Kidney epithelial cell (primary cell): ENCODE results near the gene TCEA2. TPM values are rescaled to one million over a fixed set of nuclear protein-coding genes. Genes with fewer than 3 reads are reported as not detected.

Experiments used
- DNase-seq: peaks from one replicate; pipeline ENCODE4 v3.0.0-alpha.2; 2010; ENCODE audit warnings: low read depth
- H3K27me3 ChIP-seq: 2 replicates; pipeline ENCODE4 v1.6.0; 2011; ENCODE audit warnings: low read length; ENCODE audit not compliant: control insufficient read depth, insufficient read depth
- H3K36me3 ChIP-seq: 2 replicates; pipeline ENCODE4 v1.5.1; 2011; ENCODE audit warnings: low read length; ENCODE audit not compliant: control insufficient read depth, insufficient read depth
- H3K4me3 ChIP-seq: 2 replicates; pipeline ENCODE4 v1.5.1; 2011; ENCODE audit warnings: low read depth, mild to moderate bottlenecking, control low read depth, low read length
- total RNA-seq: library from RNA; depleted of rRNA; stranded (reverse); fragments of >200 nt; gene quantifications from 2 replicates; pipeline ENCODE4 v1.2.3, GENCODE V29; 2015
- TF ChIP-seq, protein P1 (sequence below): IDR thresholded peaks from 2 replicates; pipeline ENCODE4 v1.5.1; 2011; ENCODE audit warnings: mild to moderate bottlenecking, moderate library complexity, low read length, control low read depth, inconsistent platforms; ENCODE audit not compliant: insufficient read depth, poor library complexity, severe bottlenecking

Gene TCEA2
- total RNA-seq, 1 donor from 2014 or later: 23.9 TPM

DNA sequence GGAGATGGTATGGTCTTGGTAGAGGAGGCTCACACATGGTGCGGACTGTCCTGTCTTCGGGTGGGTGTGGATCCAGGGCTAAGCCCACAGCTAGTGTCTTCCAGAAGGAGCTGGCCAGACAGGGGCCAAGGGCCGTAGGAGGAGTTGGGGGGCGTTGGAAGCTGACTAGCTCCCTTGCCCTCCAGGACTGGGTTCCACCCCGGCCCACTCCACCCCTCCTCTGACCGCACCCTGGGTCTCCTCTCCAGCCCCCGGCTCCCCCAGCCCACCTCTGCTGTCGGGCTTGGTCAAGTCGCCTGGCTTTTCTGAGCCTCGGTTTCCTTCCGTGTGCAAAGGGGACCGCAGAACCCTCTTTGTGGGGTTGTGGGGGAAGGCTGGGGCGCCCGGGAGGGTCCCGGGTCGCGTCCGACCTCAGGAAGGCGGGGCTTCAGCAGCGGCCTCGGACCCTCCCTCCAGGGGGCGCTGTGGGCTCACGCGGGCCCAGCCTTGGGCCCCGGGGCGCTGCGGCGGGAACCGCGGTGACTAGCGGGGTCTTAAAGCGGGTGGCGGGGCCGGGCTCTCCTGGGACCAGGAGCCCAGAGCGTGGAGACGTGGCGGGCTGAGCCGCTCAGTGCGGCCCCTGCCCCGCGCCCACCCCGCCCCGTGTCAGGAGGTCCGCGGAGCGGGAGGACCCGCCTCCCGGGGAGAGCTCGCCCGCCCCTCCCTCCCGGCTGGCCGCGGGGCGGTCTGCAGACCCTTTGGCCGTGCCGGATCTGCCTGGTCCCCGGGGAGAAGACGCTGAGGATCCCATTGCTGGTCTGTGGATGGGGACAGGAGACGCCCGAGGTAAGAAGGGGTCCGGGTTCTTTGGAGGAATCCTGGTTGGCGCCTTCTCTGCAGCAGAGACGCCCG lies 39.0 kb downstream of the TCEA2 start:
- no peaks in the 10 kb centered on the region for H3K36me3 ChIP-seq
- TF ChIP-seq, protein P1, sequence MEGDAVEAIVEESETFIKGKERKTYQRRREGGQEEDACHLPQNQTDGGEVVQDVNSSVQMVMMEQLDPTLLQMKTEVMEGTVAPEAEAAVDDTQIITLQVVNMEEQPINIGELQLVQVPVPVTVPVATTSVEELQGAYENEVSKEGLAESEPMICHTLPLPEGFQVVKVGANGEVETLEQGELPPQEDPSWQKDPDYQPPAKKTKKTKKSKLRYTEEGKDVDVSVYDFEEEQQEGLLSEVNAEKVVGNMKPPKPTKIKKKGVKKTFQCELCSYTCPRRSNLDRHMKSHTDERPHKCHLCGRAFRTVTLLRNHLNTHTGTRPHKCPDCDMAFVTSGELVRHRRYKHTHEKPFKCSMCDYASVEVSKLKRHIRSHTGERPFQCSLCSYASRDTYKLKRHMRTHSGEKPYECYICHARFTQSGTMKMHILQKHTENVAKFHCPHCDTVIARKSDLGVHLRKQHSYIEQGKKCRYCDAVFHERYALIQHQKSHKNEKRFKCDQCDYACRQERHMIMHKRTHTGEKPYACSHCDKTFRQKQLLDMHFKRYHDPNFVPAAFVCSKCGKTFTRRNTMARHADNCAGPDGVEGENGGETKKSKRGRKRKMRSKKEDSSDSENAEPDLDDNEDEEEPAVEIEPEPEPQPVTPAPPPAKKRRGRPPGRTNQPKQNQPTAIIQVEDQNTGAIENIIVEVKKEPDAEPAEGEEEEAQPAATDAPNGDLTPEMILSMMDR: peak; percentile 60
- DNase-seq: no peak
- H3K4me3 ChIP-seq: peak overlapping the region; percentile 12
- peaks cover 49% of the 10 kb centered on the region for H3K27me3 ChIP-seq

DNA sequence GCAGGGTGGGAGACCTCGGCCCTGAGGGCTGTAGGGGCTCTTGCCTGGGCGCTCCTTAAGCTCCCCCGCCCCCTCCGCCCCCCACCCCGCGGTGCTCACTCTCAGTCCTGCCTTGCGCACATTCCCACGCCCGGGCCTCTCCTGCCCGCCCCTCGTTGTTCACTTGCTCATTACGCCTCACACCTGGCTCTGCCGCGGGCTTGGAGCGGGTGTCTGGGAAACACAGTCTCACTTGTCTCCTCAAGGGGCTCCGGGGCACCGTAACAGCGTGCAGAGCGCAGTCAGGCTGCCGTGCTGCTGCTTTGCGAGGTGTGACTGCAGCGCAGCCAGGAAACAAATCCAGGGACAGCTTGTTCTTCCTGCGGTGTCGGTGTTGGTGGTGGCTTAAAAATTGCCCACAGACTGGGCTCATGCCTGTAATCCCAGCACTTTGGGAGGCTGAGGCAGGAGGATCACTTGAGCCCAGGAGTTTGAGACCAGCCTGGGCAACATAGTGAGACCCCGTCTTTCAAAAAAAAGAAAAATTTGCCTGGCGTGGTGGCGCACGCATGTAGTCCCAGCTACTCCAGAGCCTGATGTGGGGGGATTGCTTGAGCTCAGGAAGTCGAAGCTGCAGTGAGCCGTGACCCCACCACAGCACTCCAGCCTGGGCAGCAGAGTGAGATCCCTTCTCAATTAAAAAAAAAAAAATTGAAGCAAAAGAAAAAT lies 39.8 kb downstream of the TCEA2 start:
- Histone ChIP-seq H3K27me3 (peaks cover 53% of the 10 kb centered on the region), H3K4me3 (no peak overlapping the region)

DNA sequence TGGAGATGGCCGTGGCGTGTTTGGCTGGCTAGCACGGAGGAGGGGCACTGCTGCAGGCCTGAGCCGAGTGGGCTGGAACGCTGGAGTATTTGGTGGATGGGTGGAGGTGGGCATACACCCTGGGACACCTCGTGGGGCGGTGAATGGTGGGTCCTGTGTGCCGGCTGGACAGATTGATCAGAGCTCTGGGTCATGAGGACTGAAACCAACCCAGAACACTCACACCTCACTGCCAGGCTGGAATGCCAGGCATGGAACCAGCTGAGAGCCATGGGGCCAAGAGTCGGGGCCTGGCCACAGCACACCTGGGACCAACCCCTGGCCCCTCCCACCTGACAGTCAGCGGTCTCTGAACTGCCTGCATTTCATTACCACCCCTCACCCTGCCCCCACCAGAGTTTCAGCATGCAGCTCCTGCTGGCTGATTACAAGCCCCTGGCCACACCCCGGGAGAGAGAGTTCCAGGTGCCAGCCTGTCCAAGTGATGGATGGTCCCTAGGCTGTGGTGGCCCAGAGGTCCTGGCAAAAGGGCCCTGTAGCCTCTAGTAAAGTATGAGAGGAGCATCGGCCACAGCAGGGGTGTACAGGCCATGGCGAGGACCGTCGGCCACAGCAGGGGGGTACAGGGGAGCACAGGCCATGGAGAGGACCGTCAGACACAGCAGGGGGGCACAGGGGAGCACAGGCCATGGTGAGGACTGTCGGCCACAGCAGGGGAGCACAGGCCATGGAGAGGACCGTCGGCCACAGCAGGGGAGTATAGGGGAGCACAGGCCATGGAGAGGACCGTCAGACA lies 41.1 kb downstream of the TCEA2 start:
- TF ChIP-seq, protein P1: no peak
- H3K27me3 ChIP-seq: peaks cover 55% of the 10 kb centered on the region
- DNase-seq: no peak

More for the DNA sequence above, 39.8 kb downstream of the TCEA2 start:
- TF ChIP-seq, protein P1: no peak
- DNase-seq: no peak
- no peaks in the 10 kb centered on the region for H3K36me3 ChIP-seq

DNA sequence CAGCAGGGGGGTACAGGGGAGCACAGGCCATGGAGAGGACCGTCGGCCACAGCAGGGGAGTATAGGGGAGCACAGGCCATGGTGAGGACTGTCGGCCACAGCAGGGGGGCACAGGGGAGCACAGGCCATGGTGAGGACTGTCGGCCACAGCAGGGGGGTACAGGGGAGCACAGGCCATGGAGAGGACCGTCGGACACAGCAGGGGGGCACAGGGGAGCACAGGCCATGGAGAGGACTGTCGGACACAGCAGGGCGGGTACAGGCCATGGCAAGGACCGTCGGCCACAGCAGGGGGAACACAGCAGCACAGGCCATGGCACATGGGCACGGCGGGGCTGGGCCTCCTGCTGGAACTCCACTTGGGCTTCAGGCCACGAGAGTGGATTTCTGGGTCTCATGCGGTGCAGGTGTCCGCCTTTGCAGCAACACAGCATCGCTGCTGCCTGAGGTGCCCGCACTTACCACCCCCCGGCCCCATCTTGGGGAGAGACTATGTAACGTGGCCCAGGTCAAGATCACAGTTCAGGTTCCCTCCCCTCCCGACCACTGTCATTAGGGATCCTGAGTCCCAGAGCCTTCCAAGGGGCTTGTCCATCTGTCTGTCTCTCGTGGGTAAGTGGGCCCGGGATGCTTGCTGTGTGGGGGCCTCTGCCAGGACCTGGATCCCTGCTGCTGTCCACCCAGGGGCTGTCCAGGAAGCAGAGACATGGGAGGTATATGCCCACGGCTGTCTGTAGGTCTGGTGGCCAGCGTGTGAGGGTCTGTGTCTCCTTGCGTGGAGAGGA lies 41.9 kb downstream of the TCEA2 start:
- TF ChIP-seq, protein P1: no peak
- peaks cover 56% of the 10 kb centered on the region for H3K27me3 ChIP-seq
- no peak overlapping the region for H3K4me3 ChIP-seq
- no peaks in the 10 kb centered on the region for H3K36me3 ChIP-seq
- no peak for DNase-seq

More for the DNA sequence above, 41.1 kb downstream of the TCEA2 start:
- Histone ChIP-seq H3K4me3 (no peak overlapping the region), H3K36me3 (no peaks in the 10 kb centered on the region)

DNA sequence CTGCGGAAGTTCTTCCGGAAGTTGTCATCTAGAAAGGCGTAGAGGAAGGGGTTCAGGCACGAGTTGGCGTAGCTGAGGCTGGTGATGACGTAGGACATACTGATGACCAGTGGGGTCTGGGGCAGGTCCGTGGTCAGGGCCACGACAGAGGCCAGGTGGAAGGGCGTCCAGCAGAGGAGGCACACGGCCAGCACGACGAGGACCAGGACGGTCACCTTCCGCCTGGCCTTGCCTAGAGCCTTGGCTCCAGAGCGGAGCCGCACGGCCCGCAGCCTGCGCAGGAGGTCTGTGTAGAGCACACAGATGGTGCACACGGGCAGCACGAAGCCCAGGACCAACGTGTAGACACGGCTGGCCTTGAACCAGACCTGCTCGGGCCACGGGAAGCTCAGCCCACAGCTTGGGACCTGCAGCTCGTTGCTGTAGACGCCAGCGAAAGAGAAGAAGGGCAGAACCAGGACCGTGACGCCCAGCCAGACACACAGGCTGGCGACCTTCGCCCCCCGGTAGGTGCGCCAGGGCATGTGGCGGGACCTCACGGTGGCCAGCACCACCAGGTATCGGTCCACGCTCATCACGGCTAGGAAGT lies 42.9 kb downstream of the TCEA2 start:
- no peak for DNase-seq
- TF ChIP-seq, protein P1: no peak
- H3K27me3 ChIP-seq: peaks cover 46% of the 10 kb centered on the region
- no peaks in the 10 kb centered on the region for H3K36me3 ChIP-seq
- H3K4me3 ChIP-seq: no peak overlapping the region
